HTERT RPE-1 (cell line): ENCODE measurements around the gene ESRRB.

Source experiments
- in situ Hi-C: fragments of 300-500 bp; cut with MboI; formaldehyde crosslinking; loops from 4 replicates; pipeline ENCODE4 v1.14.3; 2020; ENCODE audit warnings: low sequenced_read_pairs

The ESRRB gene

DNA sequence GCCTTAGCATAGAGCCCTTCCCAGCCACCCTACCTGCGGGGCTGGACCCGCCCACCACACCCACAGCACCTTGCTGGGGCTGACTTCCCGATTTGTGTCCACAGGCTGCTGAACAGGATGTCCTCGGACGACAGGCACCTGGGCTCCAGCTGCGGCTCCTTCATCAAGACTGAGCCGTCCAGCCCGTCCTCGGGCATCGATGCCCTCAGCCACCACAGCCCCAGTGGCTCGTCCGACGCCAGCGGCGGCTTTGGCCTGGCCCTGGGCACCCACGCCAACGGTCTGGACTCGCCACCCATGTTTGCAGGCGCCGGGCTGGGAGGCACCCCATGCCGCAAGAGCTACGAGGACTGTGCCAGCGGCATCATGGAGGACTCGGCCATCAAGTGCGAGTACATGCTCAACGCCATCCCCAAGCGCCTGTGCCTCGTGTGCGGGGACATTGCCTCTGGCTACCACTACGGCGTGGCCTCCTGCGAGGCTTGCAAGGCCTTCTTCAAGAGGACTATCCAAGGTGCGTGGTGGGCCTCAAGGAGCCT, 63.4 kb downstream of the ESRRB start:
- in situ Hi-C loops, result no loop called here

- in situ Hi-C loops, result no loop called here
Observed at GRCh38 chr14:76446486-76446885, 70.5 kb downstream of the ESRRB start.

DNA sequence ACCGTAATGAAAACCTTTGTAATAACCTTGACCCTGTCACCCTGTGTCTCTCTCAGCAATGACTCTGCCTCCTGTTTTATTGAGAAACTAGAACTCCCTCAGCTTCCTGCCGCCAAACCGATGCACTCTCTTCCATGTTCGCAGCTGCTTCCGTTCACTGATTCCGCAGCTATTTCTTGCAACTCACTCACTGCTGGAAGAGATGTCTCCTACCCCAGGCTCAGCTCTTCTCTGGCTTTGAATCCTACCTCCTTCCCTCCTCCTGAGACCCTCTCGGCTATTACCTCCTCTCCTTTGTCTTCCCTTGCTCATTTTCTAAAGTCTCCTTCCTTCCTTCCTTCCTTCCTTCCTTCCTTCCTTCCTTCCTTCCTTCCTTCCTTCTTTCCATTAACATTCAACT, 71.0 kb downstream of the ESRRB start:
- in situ Hi-C loops, result no loop called here

- in situ Hi-C loops, result no loop called here
Observed at GRCh38 chr14:76450476-76450875, 74.5 kb downstream of the ESRRB start.

DNA sequence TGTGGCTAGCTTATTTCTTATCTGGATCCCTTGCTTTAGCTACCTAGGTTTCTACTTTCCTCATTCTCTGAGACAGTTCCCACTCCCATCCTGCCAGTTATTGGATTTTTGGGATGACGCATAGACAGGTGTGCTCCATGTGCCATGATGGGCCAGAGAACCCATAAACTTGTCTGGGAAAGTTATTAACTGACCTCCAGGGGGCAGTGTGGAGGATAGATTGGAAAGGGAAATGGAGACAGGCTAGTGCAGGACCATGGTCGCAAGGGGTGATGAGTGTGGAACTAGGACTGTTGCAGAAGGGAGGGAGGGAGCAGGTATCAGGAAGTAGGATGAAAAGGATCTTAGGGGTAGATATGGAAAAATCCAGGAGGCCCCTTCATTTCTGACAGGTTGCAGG, 80.3 kb downstream of the ESRRB start:
- in situ Hi-C loops, result no loop called here

GRCh38 chr14:76456891-76457586, 81.1 kb downstream of the ESRRB start:
- in situ Hi-C loops, result no loop called here

- in situ Hi-C loops, result no loop called here
Observed at GRCh38 chr14:76457841-76458240, 81.9 kb downstream of the ESRRB start.

DNA sequence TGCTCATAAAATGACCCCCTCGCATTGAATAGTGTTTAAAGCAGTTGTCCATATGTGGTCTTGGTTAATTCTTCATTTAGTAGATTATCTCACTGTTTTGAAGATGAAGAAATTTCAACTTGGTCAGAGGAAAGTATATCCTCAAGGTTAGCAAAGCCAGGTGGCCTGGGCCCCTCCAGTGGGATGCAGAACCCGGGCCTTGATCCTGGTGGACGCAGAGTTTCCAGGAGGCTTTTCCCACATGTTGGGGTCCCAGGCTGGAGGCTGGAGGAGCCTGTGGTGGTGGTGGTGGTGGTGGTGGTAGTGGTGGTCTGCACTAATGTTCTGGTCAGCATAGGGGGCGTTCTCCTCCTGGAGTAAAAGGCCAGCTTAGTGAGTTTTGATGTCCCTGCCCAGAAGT, 85.9 kb downstream of the ESRRB start:
- in situ Hi-C loops, result no loop called here

DNA sequence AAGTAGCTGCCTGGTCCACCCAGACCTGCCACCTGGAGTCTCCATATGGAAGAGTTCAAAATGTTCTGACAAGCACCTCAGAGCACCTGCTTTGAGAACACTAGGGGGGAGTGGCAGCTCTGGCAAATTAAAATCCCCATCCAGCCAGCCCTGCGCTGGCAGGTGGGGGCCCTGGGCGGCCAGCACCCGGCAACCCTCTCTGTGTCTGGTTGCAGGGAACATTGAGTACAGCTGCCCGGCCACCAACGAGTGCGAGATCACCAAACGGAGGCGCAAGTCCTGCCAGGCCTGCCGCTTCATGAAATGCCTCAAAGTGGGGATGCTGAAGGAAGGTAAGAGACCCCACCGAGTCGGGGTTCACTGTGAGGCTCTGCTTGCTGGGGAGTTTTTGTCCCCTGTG, 86.4 kb downstream of the ESRRB start:
- in situ Hi-C loops, result no loop called here

DNA sequence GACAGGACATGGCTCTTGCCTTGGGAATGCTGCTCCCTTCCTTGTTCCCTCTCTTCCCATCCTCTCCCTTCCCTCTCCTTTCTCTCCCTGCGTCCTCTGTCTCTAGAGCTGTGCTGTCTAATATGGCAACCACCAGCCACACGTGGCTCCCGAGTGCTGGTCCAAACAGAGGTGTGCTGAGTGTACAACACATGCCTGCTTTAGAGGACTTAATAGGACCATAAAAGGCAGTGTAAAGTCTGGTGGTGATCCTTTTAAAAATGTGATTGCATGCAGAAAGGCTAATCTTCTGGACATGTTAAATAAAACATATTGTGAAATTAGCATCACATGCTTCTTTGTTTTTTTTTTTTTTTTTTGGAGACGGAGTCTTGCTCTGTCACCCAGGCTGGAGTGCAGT, 87.2 kb downstream of the ESRRB start:
- in situ Hi-C loops, result no loop called here

- in situ Hi-C loops, result no loop called here
Observed at GRCh38 chr14:76464856-76465255, 88.9 kb downstream of the ESRRB start.

GRCh38 chr14:76465664-76466063, 89.7 kb downstream of the ESRRB start:
- in situ Hi-C loops, result no loop called here

DNA sequence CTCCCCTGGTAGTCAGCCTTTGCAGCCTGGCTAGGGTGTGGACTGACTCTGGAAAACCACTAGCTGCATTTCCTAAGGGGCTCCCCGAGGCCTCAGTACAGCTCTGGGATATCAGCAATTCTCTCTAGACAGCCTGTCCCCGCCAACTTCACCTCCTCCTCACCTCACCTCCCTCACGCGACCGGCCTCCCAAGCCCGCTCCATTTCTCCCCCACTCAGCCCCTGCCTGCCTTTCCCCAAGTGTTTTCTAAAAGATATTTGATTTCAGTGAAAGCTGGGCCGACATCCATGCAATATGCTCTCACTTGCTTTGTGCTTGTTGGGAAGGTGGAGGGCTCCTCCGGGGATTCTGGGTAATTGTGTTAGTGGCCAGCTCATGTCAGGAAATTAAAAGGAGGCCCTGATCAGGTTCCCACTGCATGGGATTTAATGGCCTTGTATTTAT, 91.8 kb downstream of the ESRRB start:
- in situ Hi-C loops, result no loop called here

DNA sequence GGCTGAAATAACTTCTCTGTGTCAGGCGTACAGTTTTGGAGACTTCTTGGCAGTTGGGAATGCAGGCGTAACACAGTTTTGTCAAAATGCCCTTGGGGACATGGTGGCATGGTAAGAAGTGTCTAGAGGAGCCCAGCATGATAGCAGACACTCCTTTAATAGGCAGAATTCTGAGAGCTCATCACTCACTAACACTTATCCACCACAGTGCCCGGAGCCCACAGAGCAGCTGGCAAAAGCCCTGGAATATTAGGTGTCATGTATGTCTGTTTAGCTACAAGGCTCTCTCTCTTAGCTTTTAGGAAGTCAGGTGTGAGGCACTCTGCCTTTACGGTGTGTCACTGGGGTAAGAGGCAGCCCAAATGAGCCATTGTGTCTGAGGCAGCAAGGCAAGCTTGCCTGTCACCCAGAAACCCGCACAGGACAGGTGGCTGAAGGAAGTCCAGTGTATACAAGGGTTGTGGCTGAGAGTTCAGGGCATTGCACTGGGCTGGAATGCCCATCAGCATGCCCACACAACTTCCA, 96.3 kb downstream of the ESRRB start:
- in situ Hi-C loops, result no loop called here

- in situ Hi-C loops, result no loop called here
Observed at GRCh38 chr14:76473481-76474263, 97.7 kb downstream of the ESRRB start.

GRCh38 chr14:76480426-76480825, 104.5 kb downstream of the ESRRB start:
- in situ Hi-C loops, result no loop called here

GRCh38 chr14:76484355-76484754, 108.4 kb downstream of the ESRRB start:
- in situ Hi-C loops, result no loop called here

DNA sequence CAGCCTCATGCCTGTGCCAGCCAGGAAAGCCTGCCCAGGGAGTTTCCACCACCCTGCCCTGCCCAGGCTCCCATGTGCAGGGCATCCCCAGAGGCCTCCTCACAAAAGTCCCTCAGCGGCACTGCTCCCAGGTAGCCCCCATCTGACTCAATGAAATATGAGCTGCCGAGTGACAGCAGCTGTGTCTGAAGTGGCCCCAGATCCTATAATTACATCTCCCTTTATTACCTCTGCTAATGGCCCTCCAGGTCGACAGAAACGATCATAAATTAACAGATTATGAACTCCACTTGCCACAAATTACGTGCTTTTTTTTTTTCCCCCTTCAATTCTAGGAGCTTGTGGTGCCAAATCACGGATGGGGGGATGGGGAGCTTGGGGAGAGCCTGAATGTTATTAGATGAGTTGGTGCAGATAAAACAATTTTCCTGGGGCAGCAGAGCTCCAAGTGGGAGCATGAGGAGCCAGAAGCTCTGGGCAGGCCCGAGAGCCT, 110.4 kb downstream of the ESRRB start:
- in situ Hi-C loops, result no loop called here

- in situ Hi-C loops, result no loop called here
Observed at GRCh38 chr14:76488551-76488950, 112.6 kb downstream of the ESRRB start.

DNA sequence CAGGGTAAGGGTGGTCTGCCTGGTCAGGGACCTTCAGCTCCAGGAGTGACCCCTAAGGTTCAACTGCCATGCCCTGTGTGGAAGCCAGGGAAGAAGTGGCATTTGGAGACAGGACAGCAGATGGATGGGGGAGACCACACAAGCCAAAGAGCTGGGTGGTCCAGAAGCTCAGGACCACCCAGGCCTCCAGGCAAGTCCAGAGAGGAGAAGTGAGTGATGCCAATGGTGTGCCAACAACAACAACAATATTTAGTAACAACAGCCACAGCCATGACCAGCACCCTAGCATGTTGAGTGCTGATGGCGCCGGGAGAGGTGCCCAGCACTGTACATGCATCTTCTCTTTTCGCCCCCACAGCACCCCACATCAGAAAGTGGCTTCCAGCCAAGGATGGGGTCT, 113.7 kb downstream of the ESRRB start:
- in situ Hi-C loops, result no loop called here

DNA sequence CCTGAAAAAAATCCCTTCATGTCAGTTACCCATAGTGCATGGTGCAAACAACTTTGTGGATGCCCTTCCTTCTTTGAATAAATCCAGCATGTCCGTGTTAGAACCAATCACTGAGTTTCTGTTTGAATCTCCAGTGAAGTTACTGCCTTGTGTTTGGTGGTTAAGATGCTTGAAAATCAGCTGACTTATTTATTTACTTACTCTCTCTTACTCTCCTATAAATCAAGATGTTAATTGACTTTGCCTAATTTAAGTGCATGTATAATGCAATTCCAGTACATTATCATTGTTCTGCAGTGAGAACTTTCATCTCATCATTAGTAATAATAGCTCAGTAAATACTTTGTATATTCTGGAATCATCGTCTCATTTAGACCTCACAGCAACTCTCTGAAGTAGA, 114.2 kb downstream of the ESRRB start:
- in situ Hi-C loops, result no loop called here

- in situ Hi-C loops, result no loop called here
Observed at GRCh38 chr14:76490735-76491134, 114.8 kb downstream of the ESRRB start.
